T47D (cell line): ENCODE data around the gene ILF2.
A peak's percentile ranks its signal among the peaks of the same experiment; 100 is the strongest.

Experiments
- DNase-seq, 2 experiments: peaks; one replicate each; pipeline versions ENCODE4 v3.0.0 to v3.0.0-alpha.2; 2011 to 2012; ENCODE audit warnings: low read depth in 1 of 2, low spot score in 1 of 2
- JUND ChIP-seq: IDR thresholded peaks from 2 replicates; pipeline ENCODE4 v1.6.1; 2012; ENCODE audit warnings: low read depth
- in situ Hi-C: cut with HindIII; loops from 2 replicates; pipeline ENCODE4 v1.10.0; 2016; ENCODE audit warnings: low sequenced_read_pairs, low pct_unique_long_range_greater_than_20kb

The ILF2 gene

DNA sequence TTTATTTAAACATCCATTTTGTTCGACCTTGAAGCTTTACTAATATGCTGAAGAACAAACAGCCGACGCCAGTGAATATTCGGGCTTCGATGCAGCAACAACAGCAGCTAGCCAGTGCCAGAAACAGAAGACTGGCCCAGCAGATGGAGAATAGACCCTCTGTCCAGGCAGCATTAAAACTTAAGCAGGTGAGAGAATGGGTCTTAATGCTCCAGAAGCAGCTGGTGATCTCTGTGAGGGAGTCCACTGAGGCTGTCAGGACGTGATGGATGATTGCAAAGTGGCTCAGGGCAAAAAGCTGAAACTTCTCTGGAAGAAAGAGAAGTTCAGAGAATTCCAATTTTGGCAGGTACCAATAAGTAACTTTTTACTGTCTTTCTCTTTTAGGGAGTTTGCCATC is 32.5 kb downstream of the ILF2 start:
- in situ Hi-C loops, result no loop called here
- no peak for TF ChIP-seq JUND
- no peak for DNase-seq

DNA sequence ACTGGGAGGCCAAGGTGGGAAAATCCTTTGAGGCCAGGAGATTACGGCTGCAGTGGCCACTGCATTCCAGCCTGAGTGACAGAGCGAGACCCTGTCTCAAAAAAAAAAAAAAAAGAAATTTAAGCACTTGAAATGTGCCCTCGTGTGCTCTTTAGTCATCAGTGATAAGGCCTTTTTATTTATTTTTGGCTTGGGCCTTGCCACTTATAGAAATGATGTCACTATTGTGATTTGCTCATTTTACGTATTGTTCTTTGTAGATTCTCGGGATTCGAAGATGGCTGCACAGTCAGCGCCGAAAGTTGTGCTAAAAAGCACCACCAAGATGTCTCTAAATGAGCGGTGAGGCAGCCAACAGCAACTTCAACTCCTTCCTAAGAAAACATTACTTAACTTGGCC is 34.5 kb downstream of the ILF2 start:
- in situ Hi-C loops, result no loop called here
- no peak for DNase-seq
- no peak for TF ChIP-seq JUND

DNA sequence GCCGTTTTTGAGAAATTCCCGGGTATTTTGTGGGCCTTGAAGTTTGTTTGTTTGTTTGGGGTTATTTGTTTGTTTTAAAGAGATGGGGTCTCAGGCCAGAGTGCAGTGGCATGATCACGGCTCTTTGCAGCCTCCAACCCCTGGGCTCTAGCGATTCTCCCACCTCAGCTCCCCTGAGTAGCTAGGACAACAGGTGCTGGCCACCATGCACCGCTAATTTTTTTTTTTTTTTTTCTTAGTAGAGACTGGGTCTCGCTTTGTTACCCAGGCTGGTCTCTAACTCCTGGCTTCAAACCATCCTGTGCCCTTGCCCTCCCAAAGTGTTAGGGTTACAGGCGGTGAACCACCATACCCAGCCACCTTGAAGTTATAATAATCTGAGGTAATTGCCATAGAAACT is 34.9 kb downstream of the ILF2 start:
- in situ Hi-C loops, result no loop called here
- TF ChIP-seq JUND, result no peak
- no peak for DNase-seq

DNA sequence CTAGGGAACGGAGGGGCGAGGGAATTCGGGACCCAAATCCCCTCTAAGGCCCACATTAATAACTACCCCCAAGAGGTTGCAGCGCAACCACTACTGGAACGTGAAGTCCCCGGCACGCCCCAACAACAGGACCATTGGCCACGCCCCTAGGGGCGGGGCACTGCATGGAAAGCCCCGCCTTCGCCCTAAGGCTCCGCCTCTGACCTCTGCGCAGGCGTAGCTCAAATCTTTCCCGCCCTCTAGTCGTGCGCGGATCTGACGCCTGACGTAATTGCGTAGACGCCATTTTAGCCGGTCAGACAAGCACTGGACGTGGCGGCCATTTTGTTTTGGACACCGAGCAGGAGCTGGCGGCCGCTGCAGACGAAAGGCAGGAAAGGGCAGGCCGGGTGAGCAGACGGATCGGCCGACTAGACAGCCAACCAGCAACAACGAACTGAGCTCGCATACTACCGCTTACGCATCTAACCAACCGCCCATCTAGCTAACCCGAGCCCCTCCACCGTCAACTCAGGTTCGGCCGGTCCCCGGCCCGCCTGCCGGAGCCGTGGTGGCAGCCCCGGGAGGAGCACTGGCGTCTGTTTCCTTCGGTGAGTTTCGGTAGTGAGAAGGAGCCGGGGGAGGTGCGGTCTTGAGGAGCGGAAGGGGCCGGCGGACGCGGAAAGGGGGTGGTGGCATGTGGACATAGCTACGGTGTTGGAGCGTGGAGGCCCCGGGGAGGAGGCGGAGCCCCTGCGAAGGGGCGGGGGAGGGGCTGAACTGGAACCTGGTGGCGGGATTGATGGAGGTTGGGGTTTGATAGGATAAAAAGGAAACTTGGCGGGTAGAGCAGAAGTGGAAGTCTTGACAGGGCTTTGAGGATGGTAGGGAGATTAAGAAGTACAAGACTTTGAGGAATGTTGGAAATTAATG is 36.8 kb downstream of the ILF2 start, which contains the start of gene CHTOP:
TSS of gene CHTOP (plus strand) at position 313 of the 912 bp plus-strand sequence. CDS start 2,523 bp downstream, outside the sequence.
- in situ Hi-C loops, result no loop called here

DNA sequence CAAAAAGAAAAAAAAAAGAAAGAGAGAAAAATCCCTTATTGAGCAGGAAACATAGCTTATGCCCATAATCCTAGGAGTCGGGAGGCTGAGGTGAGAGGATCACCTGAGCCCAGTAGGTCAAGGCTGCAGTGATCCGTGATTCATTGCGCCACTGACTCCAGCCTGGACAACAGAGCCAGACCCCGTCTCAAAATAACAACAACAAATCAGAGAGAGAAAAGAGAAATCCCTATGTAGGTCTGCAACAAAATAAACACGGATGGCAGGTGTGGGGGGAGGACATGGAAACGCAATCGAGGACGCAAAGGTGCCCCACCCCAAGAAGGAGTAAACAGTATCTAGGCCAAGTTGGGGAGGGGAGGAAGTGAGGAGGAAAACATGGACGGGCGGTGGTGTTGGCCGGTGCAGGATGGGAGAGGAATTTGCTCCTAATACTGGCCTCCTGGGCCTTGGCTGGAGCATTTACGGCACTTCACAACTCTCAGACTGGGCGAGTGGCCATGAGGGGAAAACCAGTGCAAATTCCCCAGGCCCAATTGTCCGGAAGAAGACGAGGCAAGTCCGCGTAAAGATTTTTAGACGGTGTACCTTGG is 37.5 kb downstream of the ILF2 start:
- no peak for DNase-seq
- TF ChIP-seq JUND, result no peak
- in situ Hi-C loops, result no loop called here

More for the DNA sequence above, 36.8 kb downstream of the ILF2 start, which contains the start of gene CHTOP:
- peak; percentile 95 to 100 for DNase-seq
- TF ChIP-seq JUND, result no peak

DNA sequence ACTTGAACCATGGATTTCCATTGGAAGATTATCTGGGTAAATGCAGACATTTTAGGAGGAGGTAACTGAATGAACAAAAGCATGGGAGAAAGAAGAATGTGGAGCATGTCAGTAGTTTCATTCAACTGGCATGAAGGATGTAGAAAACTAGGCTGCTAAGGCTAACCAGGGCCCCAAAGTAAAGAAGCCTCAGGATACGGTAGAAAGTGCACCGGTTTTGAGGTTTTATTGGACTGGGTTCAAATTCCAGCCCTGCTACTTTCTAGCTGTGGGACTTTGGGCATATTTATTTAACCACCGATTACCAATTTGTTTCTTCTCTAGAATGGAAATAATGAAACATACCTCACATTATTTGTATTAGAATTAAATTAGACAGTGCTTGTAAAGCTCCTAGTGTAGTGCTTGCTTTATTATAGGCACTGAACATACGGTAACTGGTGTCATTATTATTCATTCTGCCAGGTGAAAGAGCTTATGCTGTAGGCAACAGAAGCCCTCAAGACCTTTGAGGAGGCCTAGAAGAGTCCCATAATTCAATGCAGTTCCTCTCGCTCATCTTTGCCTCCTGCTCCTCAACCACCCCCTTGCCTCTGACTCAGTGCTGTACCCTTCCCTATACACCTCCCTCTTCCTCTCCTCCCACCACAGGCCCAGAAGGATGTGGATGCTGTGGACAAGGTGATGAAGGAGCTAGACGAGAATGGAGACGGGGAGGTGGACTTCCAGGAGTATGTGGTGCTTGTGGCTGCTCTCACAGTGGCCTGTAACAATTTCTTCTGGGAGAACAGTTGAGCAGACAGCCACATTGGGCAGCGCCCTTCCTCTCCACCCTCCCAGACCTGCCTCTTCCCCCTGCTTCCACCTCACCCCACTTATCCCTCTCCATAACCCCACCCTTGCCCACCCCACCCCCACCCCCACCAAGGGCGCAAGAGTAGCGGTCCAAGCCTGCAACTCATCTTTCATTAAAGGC is 39.5 kb downstream of the ILF2 start:
- in situ Hi-C loops, result no loop called here
- no peak for TF ChIP-seq JUND
- DNase-seq, result peak; percentile 67 to 92

DNA sequence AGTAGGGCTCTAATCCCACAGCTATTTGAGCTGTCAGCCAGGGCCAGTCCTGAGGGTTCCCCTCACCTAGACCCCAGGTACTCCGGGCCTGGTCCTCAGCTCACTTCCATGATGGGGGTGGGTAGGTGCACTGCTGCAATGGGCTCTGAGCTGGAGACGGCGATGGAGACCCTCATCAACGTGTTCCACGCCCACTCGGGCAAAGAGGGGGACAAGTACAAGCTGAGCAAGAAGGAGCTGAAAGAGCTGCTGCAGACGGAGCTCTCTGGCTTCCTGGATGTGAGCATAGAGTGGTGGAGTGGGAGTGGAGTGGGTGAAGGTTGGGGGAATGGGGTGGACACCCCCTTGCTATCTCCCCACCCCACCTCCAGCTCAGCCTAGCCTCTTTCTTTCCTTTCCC is 40.4 kb downstream of the ILF2 start:
- no peak for TF ChIP-seq JUND
- in situ Hi-C loops, result no loop called here
- no peak for DNase-seq

DNA sequence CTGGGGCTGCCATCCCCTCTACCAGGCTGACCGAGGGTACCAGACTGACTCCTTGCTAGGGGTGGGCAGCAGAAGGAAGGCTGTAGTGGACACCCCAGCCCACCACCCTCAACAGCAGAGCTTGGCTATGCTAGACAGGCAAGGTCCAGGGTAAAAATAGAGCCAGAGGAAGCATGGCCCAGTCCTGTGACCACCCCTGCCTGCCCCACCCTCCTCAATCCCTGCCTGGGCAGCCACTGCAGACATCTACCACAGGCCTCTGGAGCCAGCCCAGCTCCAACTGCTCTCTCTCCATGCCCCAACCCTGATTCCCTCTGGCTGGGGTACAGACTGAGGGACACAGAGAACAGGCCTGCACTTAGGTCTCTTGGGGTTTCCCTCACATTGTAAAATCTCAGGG is 40.8 kb downstream of the ILF2 start:
- DNase-seq, result no peak
- in situ Hi-C loops, result no loop called here
- TF ChIP-seq JUND, result no peak

DNA sequence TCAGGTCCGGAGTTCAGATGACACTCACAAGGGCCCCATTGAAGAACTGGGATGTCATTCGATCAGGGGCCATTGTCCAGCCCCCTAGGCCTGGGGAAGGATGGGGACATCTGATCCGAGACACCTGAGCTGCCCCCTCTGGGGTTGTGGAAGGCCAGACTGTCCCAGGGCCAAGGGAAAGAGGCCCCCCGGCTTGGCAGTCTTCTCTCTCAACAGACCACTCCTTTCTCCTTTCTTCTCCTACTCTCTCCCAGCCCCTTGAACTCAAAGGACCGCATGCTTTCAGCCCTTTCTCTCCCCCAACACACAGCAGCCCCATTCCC is 41.5 kb downstream of the ILF2 start:
- DNase-seq, result no peak
- TF ChIP-seq JUND, result no peak
- in situ Hi-C loops, result no loop called here

DNA sequence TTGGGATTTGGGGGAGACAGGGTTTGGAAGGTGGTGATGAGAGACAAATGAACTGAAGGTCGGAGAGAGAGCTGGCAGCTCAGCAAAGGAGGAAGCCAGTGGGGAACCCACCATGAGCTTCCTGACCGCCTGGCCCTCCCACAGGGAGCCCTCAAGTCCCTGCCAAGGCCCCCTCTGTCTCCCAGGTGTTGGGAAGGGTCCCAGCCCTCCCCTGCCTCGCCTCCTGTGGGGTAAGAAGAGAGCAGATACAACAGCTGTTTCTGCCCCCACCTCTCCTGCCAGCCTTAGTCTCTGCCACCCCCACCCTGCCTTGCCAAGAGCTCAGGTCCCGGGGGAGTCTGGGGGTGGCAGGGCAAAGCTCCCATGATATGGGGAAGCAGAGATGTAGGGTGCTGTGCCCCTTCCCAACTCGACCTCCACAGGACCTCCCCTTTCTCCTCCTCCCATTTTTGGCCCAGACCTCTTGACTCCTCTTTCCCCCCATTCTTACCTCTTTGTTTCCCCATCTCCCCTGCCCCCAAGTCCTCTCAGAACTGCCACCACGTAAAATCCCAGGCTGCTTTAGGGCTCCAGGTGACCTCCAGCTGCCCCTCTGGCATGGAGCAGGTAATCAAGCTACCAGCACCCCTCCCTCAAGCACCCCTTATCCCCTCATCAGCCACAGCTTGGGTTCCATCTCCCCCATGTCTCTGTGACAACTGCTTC is 42.0 kb downstream of the ILF2 start:
- in situ Hi-C loops, result no loop called here
- TF ChIP-seq JUND, result no peak
- DNase-seq, result no peak

DNA sequence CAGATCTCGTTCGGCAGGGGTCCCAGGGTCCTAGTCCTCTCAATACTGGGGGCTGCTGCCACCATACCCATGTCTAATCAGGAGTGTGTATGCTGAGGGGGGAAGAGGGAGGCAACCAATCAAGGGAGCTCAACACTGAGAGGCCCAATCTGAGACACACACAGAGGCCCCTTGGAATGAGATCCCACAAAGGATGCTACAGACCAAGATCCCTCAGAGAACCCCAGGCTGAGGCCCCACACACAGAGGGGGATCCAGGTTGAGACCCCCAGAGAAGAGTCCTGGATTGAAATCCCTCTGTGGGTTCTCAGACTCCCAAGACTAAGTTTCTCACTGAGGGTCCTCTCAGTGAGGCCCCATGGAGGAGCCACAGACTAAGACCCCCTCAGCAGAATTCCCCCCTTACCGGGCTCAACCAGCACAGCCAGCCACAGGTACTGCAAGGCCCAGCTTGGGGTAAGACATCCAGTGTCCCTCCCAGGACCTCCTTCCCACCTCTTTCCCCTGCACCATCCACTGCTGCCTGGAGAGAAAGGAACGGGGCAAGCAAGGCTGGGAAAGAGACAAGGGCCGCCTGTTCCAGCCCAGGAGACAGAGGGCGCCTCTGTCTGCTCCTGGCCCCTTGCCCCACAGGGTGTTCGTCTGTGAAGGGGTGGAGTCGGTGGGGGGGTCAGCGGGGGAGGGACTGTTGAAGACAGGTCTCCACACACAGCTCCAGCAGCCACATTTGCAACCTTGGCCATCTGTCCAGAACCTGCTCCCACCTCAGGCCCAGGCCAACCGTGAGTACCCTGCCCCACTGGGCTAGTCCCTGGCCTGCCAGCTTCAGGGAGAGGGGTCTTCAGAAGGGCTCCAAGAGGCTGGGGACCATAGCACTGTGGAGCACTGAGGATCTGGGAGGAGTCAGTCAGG is 42.8 kb downstream of the ILF2 start, which contains the start of gene S100A1:
TSS of gene S100A1 (plus strand) at position 720 of the 912 bp plus-strand sequence. CDS start 2,088 bp downstream, outside the sequence.
- DNase-seq, result peak in 1 of 2 experiments; percentile 85
- in situ Hi-C loops, result no loop called here
- TF ChIP-seq JUND, result no peak
